OCI-LY1 (cell line): Measurements from ENCODE around the gene MRPL43.

Experiments used
- H2AFZ ChIP-seq: fragments of 200-600 bp; sonication (generic), shearing (Covaris generic); 2 replicates; pipeline ENCODE4 v1.6.0; 2014; ENCODE audit warnings: antibody characterized with exemption, mild to moderate bottlenecking, low read length
- H3F3A ChIP-seq: fragments of 200-600 bp; sonication (generic), shearing (Covaris generic); 2 replicates; pipeline ENCODE4 v1.6.0; 2014; ENCODE audit warnings: mild to moderate bottlenecking, antibody characterized with exemption, low read length, moderate library complexity; ENCODE audit not compliant: insufficient read depth
- H3K27ac ChIP-seq: fragments of 200-600 bp; sonication (generic); 2 replicates; pipeline ENCODE4 v1.5.1; 2014; ENCODE audit warnings: low read length, mixed run types, mild to moderate bottlenecking, low read depth; ENCODE audit not compliant: poor library complexity, severe bottlenecking
- H3K27me3 ChIP-seq: fragments of 200-600 bp; sonication (generic); 2 replicates; pipeline ENCODE4 v1.6.0; 2014; ENCODE audit warnings: antibody characterized with exemption, mild to moderate bottlenecking, low read length, moderate library complexity; ENCODE audit not compliant: insufficient read depth
- H3K36me3 ChIP-seq: fragments of 200-600 bp; sonication (generic); 2 replicates; pipeline ENCODE4 v1.6.1; 2014; ENCODE audit warnings: mild to moderate bottlenecking, antibody characterized with exemption, low read length, moderate library complexity, mixed read lengths; ENCODE audit not compliant: insufficient read depth
- H3K4me1 ChIP-seq: fragments of 200-600 bp; sonication (generic); 2 replicates; pipeline ENCODE4 v1.5.1; 2014; ENCODE audit warnings: mild to moderate bottlenecking, low read length, moderate library complexity; ENCODE audit not compliant: insufficient read depth, severe bottlenecking
- H3K4me2 ChIP-seq: fragments of 200-600 bp; sonication (generic), shearing (Covaris generic); 2 replicates; pipeline ENCODE4 v1.6.1; 2014; ENCODE audit warnings: low read length
- H3K4me3 ChIP-seq: fragments of 200-600 bp; sonication (generic); 2 replicates; pipeline ENCODE4 v1.5.1; 2014; ENCODE audit warnings: low read length, low read depth, mild to moderate bottlenecking, mixed read lengths; ENCODE audit not compliant: poor library complexity, severe bottlenecking
- H3K79me2 ChIP-seq: fragments of 200-600 bp; shearing (Covaris generic); 2 replicates; pipeline ENCODE4 v1.6.1; 2016; ENCODE audit warnings: mixed run types, low read length, mixed read lengths; ENCODE audit not compliant: insufficient read depth
- H3K9ac ChIP-seq: fragments of 200-600 bp; sonication (generic), shearing (Covaris generic); 2 replicates; pipeline ENCODE4 v1.6.1; 2014; ENCODE audit warnings: mild to moderate bottlenecking, low read length, mixed read lengths
- H3K9me2 ChIP-seq: fragments of 200-600 bp; sonication (generic), shearing (Covaris generic); 2 replicates; pipeline ENCODE4 v1.6.1; 2014; ENCODE audit warnings: low read depth, mild to moderate bottlenecking, low read length, mixed read lengths
- H3K9me3 ChIP-seq: fragments of 200-600 bp; shearing (Covaris generic); 2 replicates; pipeline ENCODE4 v1.6.1; 2014; ENCODE audit warnings: low read length, mixed read lengths
- H4K20me1 ChIP-seq: fragments of 200-600 bp; sonication (generic), shearing (Covaris generic); 2 replicates; pipeline ENCODE4 v1.6.0; 2016; ENCODE audit warnings: mild to moderate bottlenecking, low read length; ENCODE audit not compliant: insufficient read depth
- EZH2 ChIP-seq: fragments of 200-600 bp; sonication (generic), shearing (Covaris generic); IDR thresholded peaks from 2 replicates; pipeline ENCODE4 v1.8.0; 2017; ENCODE audit warnings: borderline replicate concordance, mixed run types, mild to moderate bottlenecking, antibody characterized with exemption, low read length, moderate library complexity, mixed read lengths
- TF ChIP-seq, protein P1 (sequence below): fragments of 200-600 bp; sonication (generic), shearing (Covaris generic); IDR thresholded peaks from 2 replicates; pipeline ENCODE4 v1.5.1; 2017; ENCODE audit warnings: mild to moderate bottlenecking, antibody characterized with exemption, low read length, moderate library complexity, mixed read lengths

The MRPL43 gene

DNA sequence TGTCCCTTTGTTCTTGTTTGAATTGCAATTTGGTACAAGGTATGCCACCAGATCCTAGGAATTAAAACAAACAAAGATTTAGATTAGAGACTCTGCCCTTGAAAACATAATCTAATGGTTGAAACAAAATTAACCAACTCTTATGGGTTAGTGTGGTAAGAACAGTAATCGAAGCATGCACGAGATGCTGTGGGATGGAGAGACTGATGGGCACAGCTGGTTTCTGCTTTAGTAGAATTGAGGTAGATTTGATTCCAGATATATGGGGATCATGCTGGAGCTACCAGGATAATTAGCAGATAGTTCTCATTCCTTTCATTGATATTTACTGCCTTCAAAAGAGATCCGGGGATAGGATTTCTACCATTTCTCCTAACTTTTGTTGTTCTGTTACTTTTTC lies 38.4 kb downstream of the MRPL43 start:
- Histone ChIP-seq H4K20me1 (no peaks in the 10 kb centered on the region), H3K79me2 (no peaks in the 10 kb centered on the region), H3K9me3 (no peaks in the 10 kb centered on the region), H3K9ac (no peak overlapping the region), H3K27me3 (no peaks in the 10 kb centered on the region), H2AFZ (no peak overlapping the region), H3K36me3 (peaks cover 41% of the 10 kb centered on the region), H3K4me3 (no peak overlapping the region), H3F3A (no peaks in the 10 kb centered on the region), H3K27ac (no peak overlapping the region), H3K4me2 (no peak overlapping the region), H3K4me1 (no peaks in the 10 kb centered on the region), H3K9me2 (no peaks in the 10 kb centered on the region)
- TF ChIP-seq, protein P1, sequence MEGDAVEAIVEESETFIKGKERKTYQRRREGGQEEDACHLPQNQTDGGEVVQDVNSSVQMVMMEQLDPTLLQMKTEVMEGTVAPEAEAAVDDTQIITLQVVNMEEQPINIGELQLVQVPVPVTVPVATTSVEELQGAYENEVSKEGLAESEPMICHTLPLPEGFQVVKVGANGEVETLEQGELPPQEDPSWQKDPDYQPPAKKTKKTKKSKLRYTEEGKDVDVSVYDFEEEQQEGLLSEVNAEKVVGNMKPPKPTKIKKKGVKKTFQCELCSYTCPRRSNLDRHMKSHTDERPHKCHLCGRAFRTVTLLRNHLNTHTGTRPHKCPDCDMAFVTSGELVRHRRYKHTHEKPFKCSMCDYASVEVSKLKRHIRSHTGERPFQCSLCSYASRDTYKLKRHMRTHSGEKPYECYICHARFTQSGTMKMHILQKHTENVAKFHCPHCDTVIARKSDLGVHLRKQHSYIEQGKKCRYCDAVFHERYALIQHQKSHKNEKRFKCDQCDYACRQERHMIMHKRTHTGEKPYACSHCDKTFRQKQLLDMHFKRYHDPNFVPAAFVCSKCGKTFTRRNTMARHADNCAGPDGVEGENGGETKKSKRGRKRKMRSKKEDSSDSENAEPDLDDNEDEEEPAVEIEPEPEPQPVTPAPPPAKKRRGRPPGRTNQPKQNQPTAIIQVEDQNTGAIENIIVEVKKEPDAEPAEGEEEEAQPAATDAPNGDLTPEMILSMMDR, result no peak
- no peak for TF ChIP-seq EZH2

DNA sequence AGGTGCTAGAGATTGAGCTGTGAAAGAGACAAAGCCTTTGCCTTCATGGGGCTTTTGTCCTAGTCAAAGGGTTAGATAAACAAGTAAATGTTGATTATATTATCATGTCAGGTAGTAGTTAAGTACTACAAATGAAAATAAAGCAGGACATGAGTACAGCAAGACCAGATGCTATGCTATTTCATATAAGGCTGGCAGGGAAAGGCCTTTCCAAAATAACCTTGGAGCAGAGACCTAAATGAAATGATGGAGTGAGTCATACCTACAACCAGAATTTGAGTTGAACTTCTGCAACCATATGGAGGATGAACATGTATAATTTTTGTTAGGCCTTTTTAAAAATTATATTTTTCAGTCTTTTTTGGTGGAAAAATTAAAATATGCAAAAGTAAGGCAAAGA lies 41.5 kb downstream of the MRPL43 start:
- no peak overlapping the region for H3K9ac ChIP-seq
- no peak overlapping the region for H3K4me2 ChIP-seq
- no peaks in the 10 kb centered on the region for H4K20me1 ChIP-seq
- H3K9me2 ChIP-seq, result no peaks in the 10 kb centered on the region
- no peaks in the 10 kb centered on the region for H3K9me3 ChIP-seq
- H3F3A ChIP-seq, result no peaks in the 10 kb centered on the region
- peaks cover 43% of the 10 kb centered on the region for H3K36me3 ChIP-seq
- H3K27me3 ChIP-seq, result no peaks in the 10 kb centered on the region
- no peak overlapping the region for H3K4me3 ChIP-seq
- no peaks in the 10 kb centered on the region for H3K4me1 ChIP-seq
- H3K27ac ChIP-seq, result no peak overlapping the region
- H3K79me2 ChIP-seq, result no peaks in the 10 kb centered on the region
- no peak overlapping the region for H2AFZ ChIP-seq
- no peak for TF ChIP-seq EZH2

DNA sequence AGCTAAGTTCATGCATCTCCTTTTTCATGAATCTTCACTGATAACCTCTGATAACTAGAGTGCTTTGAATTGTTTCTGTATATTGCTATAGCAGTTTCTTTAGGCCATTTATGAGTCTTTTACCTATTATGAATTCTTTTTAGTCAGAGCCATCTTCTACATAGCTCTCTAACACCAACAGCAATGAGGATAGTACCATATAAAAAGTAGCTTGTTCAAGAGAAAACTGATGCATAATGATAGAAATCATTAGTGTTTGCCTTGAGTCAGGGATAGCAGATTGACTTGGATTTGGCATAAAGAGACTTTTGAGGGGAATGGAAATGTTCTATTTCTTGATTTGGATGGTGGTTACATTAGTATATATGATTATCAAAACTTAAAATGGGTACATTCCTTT lies 43.8 kb downstream of the MRPL43 start:
- Histone ChIP-seq H3K27me3 (no peaks in the 10 kb centered on the region), H3F3A (no peaks in the 10 kb centered on the region), H3K9me2 (no peaks in the 10 kb centered on the region), H3K4me1 (no peaks in the 10 kb centered on the region), H3K79me2 (no peaks in the 10 kb centered on the region), H3K36me3 (peaks cover 39% of the 10 kb centered on the region), H3K27ac (no peak overlapping the region), H4K20me1 (no peaks in the 10 kb centered on the region), H3K4me3 (no peak overlapping the region), H3K9me3 (no peaks in the 10 kb centered on the region), H2AFZ (no peak overlapping the region), H3K9ac (no peak overlapping the region), H3K4me2 (no peak overlapping the region)
- TF ChIP-seq, protein P1, result no peak
- TF ChIP-seq EZH2, result no peak

DNA sequence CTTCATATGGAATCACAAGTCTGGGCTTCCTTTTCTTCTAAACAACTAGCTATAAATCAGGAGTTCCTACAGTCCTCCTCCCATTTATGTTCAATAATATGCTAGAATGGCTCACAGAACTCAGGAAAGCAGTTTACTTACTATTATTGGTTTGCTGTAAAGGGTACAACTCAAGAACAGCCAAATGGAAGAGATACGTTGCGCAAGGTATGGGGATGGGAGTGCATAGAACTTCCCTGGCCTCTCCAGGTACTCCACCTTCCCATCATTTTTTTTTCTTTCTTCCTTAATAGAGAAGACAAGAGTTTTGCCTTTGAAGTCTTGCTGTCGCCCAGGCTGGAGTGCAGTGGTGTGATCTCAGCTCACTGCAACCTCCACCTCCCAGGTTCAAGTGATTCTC lies 45.1 kb downstream of the MRPL43 start:
- Histone ChIP-seq H3K9me3 (no peaks in the 10 kb centered on the region), H3K4me1 (no peaks in the 10 kb centered on the region), H3K4me3 (no peak overlapping the region), H3K27me3 (no peaks in the 10 kb centered on the region), H4K20me1 (no peaks in the 10 kb centered on the region), H3K9ac (no peak overlapping the region), H3K27ac (no peak overlapping the region), H3K4me2 (no peak overlapping the region), H3K9me2 (no peaks in the 10 kb centered on the region), H3K36me3 (peaks cover 41% of the 10 kb centered on the region), H3K79me2 (no peaks in the 10 kb centered on the region), H3F3A (no peaks in the 10 kb centered on the region), H2AFZ (no peak overlapping the region)
- no peak for TF ChIP-seq EZH2
- TF ChIP-seq, protein P1, result no peak
